Femur (tissue), 1 donor: Measurements from ENCODE around the gene JDP2.

Experiments used
- DNase-seq: peaks from one replicate; pipeline ENCODE4 v3.0.0-alpha.2; 2017

The JDP2 gene

DNA sequence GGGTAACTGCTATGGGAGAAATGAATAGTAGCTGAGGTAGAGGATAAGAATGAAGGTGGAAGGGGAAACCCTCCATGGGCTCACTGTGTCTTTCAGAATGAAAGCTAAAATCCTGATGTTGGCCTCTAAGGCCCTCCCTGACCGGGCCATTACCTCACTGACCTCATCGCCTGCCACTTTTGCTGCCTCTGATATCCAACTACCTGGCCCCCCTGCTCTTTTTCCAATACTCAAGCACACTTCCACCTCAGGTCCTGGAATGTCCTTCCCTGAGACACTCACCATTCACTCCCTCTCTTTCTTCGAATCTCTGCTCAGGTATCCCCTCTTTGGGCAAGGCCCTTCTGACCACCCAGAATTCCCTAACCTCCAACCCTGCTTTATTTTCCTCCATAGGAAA, 93.0 kb downstream of the JDP2 start:
- no peak for DNase-seq

GRCh38 chr14:75521415-75522199, 93.8 kb downstream of the JDP2 start:
- DNase-seq = no peak

GRCh38 chr14:75522224-75522982, 94.6 kb downstream of the JDP2 start, which contains the start of gene BATF:
Gene BATF (plus strand): TSS chr14:75522469. CDS start chr14:75522683, 214 bp downstream.
- peak; percentile 29 for DNase-seq

- DNase-seq = no peak
Measured at GRCh38 chr14:75522983-75523318, 95.1 kb downstream of the JDP2 start.
